Prostate gland (tissue), 2 donors: ENCODE data around the gene ACAP2. TPM values are rescaled to one million over a fixed set of nuclear protein-coding genes. Genes with fewer than 3 reads are reported as not detected.

Experiments used
- DNase-seq: peaks from one replicate; pipeline ENCODE4 v3.0.0-alpha.2; 2019; ENCODE audit warnings: low spot score
- H3K27ac ChIP-seq, 2 donors: fragments of 200-600 bp; sonication (generic); 2 replicates each; pipeline ENCODE4 v1.5.1; 2017 to 2019
- H3K27me3 ChIP-seq: fragments of 200-600 bp; sonication (generic); replicated peaks from 2 replicates; pipeline ENCODE4 v1.5.1; 2019; ENCODE audit not compliant: insufficient read depth
- H3K36me3 ChIP-seq, 2 donors: fragments of 200-600 bp; sonication (generic); 1 replicate in 1 of 2; 2 replicates in 1 of 2; pipeline versions ENCODE4 v1.5.1 to v1.8.1; 2017 to 2019
- H3K4me1 ChIP-seq: fragments of 200-600 bp; sonication (generic); replicated peaks from 2 replicates; pipeline ENCODE4 v1.5.1; 2019
- H3K4me3 ChIP-seq, 2 donors: fragments of 200-600 bp; sonication (generic); 2 replicates each; pipeline ENCODE4 v1.5.1; 2017 to 2019
- H3K9me3 ChIP-seq: fragments of 200-600 bp; sonication (generic); 2 replicates; pipeline ENCODE4 v1.5.1; 2017
- POLR2A ChIP-seq: fragments of 450-650 bp; IDR thresholded peaks from one replicate; pipeline ENCODE4 v1.6.1; 2016; ENCODE audit warnings: antibody characterized with exemption, mild to moderate bottlenecking
- POLR2AphosphoS5 ChIP-seq: sonication (generic); formaldehyde crosslinking; IDR thresholded peaks from one replicate; pipeline ENCODE4 v1.6.1; 2017; ENCODE audit warnings: antibody characterized with exemption
- WGBS: methylation state at CpG from one replicate; pipeline ENCODE4 v1.1.5; 2018; 5-methylcytosine and 5-hydroxymethylcytosine counted together
- intact Hi-C: fragments of 100-400 bp; cut with DNase I; formaldehyde crosslinking; loops from one replicate; pipeline ENCODE4 v1.14.2; 2022
- total RNA-seq, 2 donors: library from RNA; depleted of rRNA; stranded (reverse); fragments of >200 nt; gene quantifications; one replicate each; pipeline ENCODE4 v1.1.0, GENCODE V29; 2016
- TF ChIP-seq, protein P1 (sequence below), 4 experiments: fragments of 200-600 bp in 2 of 4; fragments of 450-650 bp in 2 of 4; sonication (generic) in 2 of 4; IDR thresholded peaks; 1 replicate in 3 of 4; 2 replicates in 1 of 4; pipeline ENCODE4 v1.5.1; 2016 to 2019; ENCODE audit warnings: antibody characterized with exemption in 4 of 4, mild to moderate bottlenecking in 2 of 4, moderate library complexity in 2 of 4

Gene ACAP2
- total RNA-seq, 2 donors from 2014 or later = 30.5 to 56.8 TPM

DNA sequence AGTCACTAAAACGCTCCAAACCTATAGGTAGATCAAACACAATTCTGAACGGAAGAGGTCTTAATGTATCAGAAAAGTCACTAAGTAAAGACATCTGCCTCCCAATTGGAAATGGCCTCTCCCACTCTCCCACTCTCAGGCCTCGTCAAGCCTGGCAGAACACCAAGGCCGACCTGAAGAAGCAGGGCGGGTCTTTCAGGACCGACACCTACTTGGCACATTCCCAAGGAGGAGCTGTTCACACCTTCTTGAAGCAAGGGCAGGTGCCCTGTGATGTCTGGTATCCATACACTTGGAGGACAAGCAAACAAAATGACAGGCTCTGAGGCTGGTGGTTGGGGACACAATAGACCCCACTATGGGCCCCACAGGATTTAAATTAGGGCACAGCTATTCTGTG is 201.9 kb downstream of the ACAP2 start:
- H3K4me1 ChIP-seq = no peaks in the 10 kb centered on the region
- no peak overlapping the region for H3K4me3 ChIP-seq
- intact Hi-C loops = loop anchor here (5.0 kb wide), 1 partner anchor 34 kb away; no protein-coding TSS in a partner anchor
- TF ChIP-seq POLR2AphosphoS5 (no peak), POLR2A (no peak)
- TF ChIP-seq, protein P1, sequence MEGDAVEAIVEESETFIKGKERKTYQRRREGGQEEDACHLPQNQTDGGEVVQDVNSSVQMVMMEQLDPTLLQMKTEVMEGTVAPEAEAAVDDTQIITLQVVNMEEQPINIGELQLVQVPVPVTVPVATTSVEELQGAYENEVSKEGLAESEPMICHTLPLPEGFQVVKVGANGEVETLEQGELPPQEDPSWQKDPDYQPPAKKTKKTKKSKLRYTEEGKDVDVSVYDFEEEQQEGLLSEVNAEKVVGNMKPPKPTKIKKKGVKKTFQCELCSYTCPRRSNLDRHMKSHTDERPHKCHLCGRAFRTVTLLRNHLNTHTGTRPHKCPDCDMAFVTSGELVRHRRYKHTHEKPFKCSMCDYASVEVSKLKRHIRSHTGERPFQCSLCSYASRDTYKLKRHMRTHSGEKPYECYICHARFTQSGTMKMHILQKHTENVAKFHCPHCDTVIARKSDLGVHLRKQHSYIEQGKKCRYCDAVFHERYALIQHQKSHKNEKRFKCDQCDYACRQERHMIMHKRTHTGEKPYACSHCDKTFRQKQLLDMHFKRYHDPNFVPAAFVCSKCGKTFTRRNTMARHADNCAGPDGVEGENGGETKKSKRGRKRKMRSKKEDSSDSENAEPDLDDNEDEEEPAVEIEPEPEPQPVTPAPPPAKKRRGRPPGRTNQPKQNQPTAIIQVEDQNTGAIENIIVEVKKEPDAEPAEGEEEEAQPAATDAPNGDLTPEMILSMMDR (IDR thresholded peaks at IDR 0.05) = no peak
- WGBS = 59% methylated on average over 6 of the region's 6 CpGs
- no peaks in the 10 kb centered on the region for H3K9me3 ChIP-seq
- H3K27ac ChIP-seq = no peak overlapping the region
- H3K27me3 ChIP-seq = no peaks in the 10 kb centered on the region
- no peaks in the 10 kb centered on the region for H3K36me3 ChIP-seq
- no peak for DNase-seq

DNA sequence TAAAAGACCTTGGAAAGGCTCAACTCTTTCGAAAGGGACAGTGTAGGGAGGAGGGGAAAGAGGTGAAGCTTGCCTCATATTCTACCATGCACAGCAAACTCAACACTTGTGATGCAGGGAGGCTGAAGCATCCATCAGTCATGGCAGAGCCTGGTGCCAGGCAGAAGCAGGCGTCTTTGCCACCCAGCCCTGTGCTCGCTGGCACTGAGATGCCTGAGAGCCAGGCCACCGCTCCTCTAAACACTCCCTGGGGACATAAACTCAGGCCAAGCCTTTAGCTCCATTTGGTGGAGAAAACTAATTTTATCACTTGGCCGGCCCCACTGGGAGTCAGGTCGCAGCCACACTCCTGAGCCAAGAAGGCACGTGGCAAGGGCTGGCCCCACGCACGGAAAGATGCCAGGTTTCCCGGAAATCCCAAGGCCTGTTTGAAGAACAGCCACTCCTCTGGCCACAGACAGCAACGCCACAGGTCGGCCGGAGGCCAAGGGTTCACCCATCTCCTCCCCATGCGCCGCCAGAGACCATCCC is 202.6 kb downstream of the ACAP2 start:
- H3K4me3 ChIP-seq = no peak overlapping the region
- DNase-seq = no peak

DNA sequence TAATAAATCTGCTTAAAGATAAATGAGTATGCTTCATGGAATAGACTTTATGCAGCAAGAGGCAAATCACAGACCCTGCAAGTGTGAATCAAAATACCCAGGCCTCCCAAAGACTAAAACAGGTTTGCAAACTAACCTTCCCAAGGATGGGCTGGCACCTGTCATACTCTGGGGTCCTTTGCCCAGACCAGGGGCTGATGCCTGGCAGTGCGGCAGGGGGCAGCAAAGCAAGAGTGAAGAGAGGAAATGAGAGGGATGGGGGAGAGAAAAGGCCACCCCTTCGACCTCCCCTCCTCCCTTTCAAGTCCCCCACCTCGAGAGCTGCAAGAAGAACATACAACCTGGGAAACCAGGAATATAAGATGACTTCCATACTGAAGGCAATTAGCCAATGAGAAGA is 203.7 kb downstream of the ACAP2 start:
- Histone ChIP-seq H3K27ac (peak overlapping the region; percentile 19 to 64), H3K4me1 (no peaks in the 10 kb centered on the region), H3K9me3 (no peaks in the 10 kb centered on the region), H3K27me3 (no peaks in the 10 kb centered on the region), H3K36me3 (no peaks in the 10 kb centered on the region), H3K4me3 (no peak overlapping the region)
- DNase-seq = no peak
- intact Hi-C loops = loop anchor here (5.0 kb wide), 1 partner anchor 92 kb away; no protein-coding TSS in a partner anchor
- 63% methylated on average over 3 of the region's 3 CpGs for WGBS
- TF ChIP-seq POLR2AphosphoS5 (no peak), POLR2A (no peak)
- TF ChIP-seq, protein P1 (IDR thresholded peaks at IDR 0.05) = no peak

More for the DNA sequence above, 202.6 kb downstream of the ACAP2 start:
- peak overlapping the region in 1 of 2 donors; percentile 26 for H3K27ac ChIP-seq
- H3K4me1 ChIP-seq = no peaks in the 10 kb centered on the region
- WGBS = 66% methylated on average over 15 of the region's 15 CpGs
- H3K9me3 ChIP-seq = no peaks in the 10 kb centered on the region
- H3K36me3 ChIP-seq = no peaks in the 10 kb centered on the region
- intact Hi-C loops = loop anchor here (5.0 kb wide), 1 partner anchor 33 kb away; no protein-coding TSS in a partner anchor
- TF ChIP-seq, protein P1 (IDR thresholded peaks at IDR 0.05) = no peak
- TF ChIP-seq POLR2AphosphoS5 (no peak), POLR2A (no peak)
- no peaks in the 10 kb centered on the region for H3K27me3 ChIP-seq

DNA sequence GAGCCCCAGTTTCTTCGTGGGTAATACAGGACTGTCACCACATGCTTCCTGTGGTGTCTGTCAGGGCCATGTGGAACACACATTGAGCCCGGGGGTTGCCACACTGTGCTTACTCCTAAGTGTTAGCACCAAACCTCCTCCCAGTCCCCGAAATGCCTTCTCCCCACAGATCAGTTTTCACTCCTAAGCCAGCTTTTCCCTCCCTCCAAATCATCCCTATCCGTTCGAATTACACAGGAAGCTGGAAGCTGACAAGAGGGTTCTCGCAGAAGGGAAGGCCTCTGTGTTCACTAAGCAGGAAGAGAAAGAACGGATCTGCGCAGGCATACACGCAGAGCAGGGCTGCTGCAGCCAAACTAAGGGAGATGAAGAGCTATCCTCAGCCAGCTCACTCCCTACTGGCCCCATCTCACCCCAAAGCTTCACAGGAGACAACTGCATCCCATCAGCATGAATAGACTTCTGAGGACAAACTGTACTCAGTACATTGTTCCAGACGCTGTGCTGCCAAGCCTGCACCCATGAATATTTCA is 204.2 kb downstream of the ACAP2 start:
- 50% methylated on average over 10 of the region's 10 CpGs for WGBS
- H3K4me1 ChIP-seq = no peaks in the 10 kb centered on the region

More for the DNA sequence above, 204.2 kb downstream of the ACAP2 start:
- no peak overlapping the region for H3K4me3 ChIP-seq
- intact Hi-C loops = loop anchor here (5.0 kb wide), 1 partner anchor 91 kb away; no protein-coding TSS in a partner anchor
- no peak for DNase-seq
- H3K27ac ChIP-seq = peak overlapping the region; percentile 57 to 64
- no peaks in the 10 kb centered on the region for H3K9me3 ChIP-seq
- TF ChIP-seq POLR2AphosphoS5 (peak; percentile 58), POLR2A (no peak)
- TF ChIP-seq, protein P1 (IDR thresholded peaks at IDR 0.05) = no peak
- no peaks in the 10 kb centered on the region for H3K36me3 ChIP-seq
- H3K27me3 ChIP-seq = no peaks in the 10 kb centered on the region
